Osteoblast (primary cell): ENCODE data around the gene CAMKMT. TPM values are rescaled to one million over a fixed set of nuclear protein-coding genes. Genes with fewer than 3 reads are reported as not detected.
A peak's percentile ranks its signal among the peaks of the same experiment; 100 is the strongest.

Experiments
- DNase-seq: peaks from one replicate; pipeline ENCODE4 v3.0.0; 2011; ENCODE audit warnings: low spot score, mixed read lengths; ENCODE audit not compliant: insufficient read length; ENCODE audit errors: missing footprints
- H2AFZ ChIP-seq: 2 replicates; pipeline ENCODE4 v1.6.0; 2011; ENCODE audit warnings: mild to moderate bottlenecking, low read length
- H3K27ac ChIP-seq: 2 replicates; pipeline ENCODE4 v1.5.1; 2011; ENCODE audit warnings: mild to moderate bottlenecking, low read depth, low read length, moderate library complexity
- H3K27me3 ChIP-seq: 2 replicates; pipeline ENCODE4 v1.6.0; 2012; ENCODE audit warnings: mild to moderate bottlenecking, control low read depth, inconsistent platforms, low read length, moderate library complexity; ENCODE audit not compliant: insufficient read depth
- H3K36me3 ChIP-seq: 2 replicates; pipeline ENCODE4 v1.5.1; 2011; ENCODE audit warnings: mild to moderate bottlenecking, low read length, control low read depth, moderate library complexity; ENCODE audit not compliant: insufficient read depth
- H3K4me1 ChIP-seq: 2 replicates; pipeline ENCODE4 v1.5.1; 2011; ENCODE audit warnings: mild to moderate bottlenecking, low read length, control low read depth, moderate library complexity; ENCODE audit not compliant: insufficient read depth
- H3K4me2 ChIP-seq: 2 replicates; pipeline ENCODE4 v1.6.0; 2011; ENCODE audit warnings: mild to moderate bottlenecking, low read length; ENCODE audit not compliant: insufficient read depth
- H3K4me3 ChIP-seq: fragments of 200-600 bp; sonication (generic); 3 replicates; pipeline ENCODE4 v1.5.1; 2012; ENCODE audit warnings: mild to moderate bottlenecking, low read length, inconsistent platforms; ENCODE audit not compliant: insufficient read depth
- H3K79me2 ChIP-seq: 2 replicates; pipeline ENCODE4 v1.6.0; 2012; ENCODE audit warnings: mild to moderate bottlenecking, low read length, control low read depth, inconsistent platforms; ENCODE audit not compliant: insufficient read depth
- H3K9me3 ChIP-seq: 2 replicates; pipeline ENCODE4 v1.5.1; 2011; ENCODE audit warnings: low read depth, low read length, control low read depth
- H4K20me1 ChIP-seq: 2 replicates; pipeline ENCODE4 v1.6.0; 2012; ENCODE audit warnings: mild to moderate bottlenecking, low read length, control low read depth; ENCODE audit not compliant: insufficient read depth
- total RNA-seq: library from RNA; depleted of rRNA; stranded (reverse); fragments of >200 nt; gene quantifications from 2 replicates; pipeline ENCODE4 v1.2.3, GENCODE V29; 2012
- TF ChIP-seq, protein P1 (sequence below): IDR thresholded peaks from 2 replicates; pipeline ENCODE4 v1.5.1; 2011; ENCODE audit warnings: mild to moderate bottlenecking, low read depth, low read length, moderate library complexity; ENCODE audit errors: extremely low read depth

The CAMKMT gene
- total RNA-seq, 1 donor = 7.2 TPM

GRCh38 chr2:44335806-44336538 is 25.8 kb upstream of the CAMKMT start:
- Histone ChIP-seq H4K20me1 (peaks cover 5% of the 10 kb centered on the region), H3K9me3 (no peaks in the 10 kb centered on the region), H3K27ac (no peak overlapping the region), H3K79me2 (peaks cover 11% of the 10 kb centered on the region), H3K4me1 (no peaks in the 10 kb centered on the region), H3K27me3 (no peaks in the 10 kb centered on the region), H3K36me3 (peaks cover 60% of the 10 kb centered on the region), H3K4me2 (no peak overlapping the region), H2AFZ (no peak overlapping the region), H3K4me3 (no peak overlapping the region)
- TF ChIP-seq, protein P1, sequence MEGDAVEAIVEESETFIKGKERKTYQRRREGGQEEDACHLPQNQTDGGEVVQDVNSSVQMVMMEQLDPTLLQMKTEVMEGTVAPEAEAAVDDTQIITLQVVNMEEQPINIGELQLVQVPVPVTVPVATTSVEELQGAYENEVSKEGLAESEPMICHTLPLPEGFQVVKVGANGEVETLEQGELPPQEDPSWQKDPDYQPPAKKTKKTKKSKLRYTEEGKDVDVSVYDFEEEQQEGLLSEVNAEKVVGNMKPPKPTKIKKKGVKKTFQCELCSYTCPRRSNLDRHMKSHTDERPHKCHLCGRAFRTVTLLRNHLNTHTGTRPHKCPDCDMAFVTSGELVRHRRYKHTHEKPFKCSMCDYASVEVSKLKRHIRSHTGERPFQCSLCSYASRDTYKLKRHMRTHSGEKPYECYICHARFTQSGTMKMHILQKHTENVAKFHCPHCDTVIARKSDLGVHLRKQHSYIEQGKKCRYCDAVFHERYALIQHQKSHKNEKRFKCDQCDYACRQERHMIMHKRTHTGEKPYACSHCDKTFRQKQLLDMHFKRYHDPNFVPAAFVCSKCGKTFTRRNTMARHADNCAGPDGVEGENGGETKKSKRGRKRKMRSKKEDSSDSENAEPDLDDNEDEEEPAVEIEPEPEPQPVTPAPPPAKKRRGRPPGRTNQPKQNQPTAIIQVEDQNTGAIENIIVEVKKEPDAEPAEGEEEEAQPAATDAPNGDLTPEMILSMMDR = no peak
- DNase-seq = no peak

GRCh38 chr2:44342854-44343253 is 18.9 kb upstream of the CAMKMT start:
- Histone ChIP-seq H3K27ac (no peak overlapping the region), H3K79me2 (peaks cover 11% of the 10 kb centered on the region), H4K20me1 (peaks cover 9% of the 10 kb centered on the region), H3K4me3 (no peak overlapping the region), H3K9me3 (no peaks in the 10 kb centered on the region), H3K27me3 (no peaks in the 10 kb centered on the region), H3K36me3 (peaks cover 50% of the 10 kb centered on the region), H3K4me1 (peaks cover 8% of the 10 kb centered on the region), H2AFZ (no peak overlapping the region), H3K4me2 (no peak overlapping the region)
- TF ChIP-seq, protein P1 = no peak
- no peak for DNase-seq

- peaks cover 45% of the 10 kb centered on the region for H3K4me1 ChIP-seq
- H3K4me3 ChIP-seq = no peak overlapping the region
- TF ChIP-seq, protein P1 = no peak
- H3K27me3 ChIP-seq = no peaks in the 10 kb centered on the region
- peak overlapping the region; percentile 61 for H3K4me2 ChIP-seq
- H4K20me1 ChIP-seq = peaks cover 17% of the 10 kb centered on the region
- H2AFZ ChIP-seq = no peak overlapping the region
- H3K27ac ChIP-seq = peak overlapping the region; percentile 55
- peaks cover 27% of the 10 kb centered on the region for H3K79me2 ChIP-seq
- H3K36me3 ChIP-seq = peaks cover 16% of the 10 kb centered on the region
- H3K9me3 ChIP-seq = no peaks in the 10 kb centered on the region
- no peak for DNase-seq
These were observed 14.2 kb upstream of the CAMKMT start for GRCh38 chr2:44347526-44347925.

DNA sequence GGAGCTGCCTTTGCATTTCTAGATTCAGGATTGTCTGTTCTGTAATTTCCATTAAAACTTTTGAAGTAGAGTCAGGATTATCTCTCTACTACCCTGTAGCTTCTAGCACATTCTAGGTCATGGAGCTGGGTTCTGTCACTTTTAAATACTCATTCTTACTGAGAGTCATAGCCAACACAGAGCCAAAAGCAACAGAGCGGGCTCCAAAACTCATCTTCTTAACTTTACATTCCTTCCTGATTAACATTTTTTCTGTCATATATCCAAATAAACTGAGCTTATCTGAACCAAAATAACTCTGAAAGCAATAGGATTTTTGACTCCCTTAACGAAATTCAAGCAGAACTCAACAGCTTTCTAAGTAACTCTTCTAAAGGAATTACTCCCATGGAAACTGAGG is 13.3 kb upstream of the CAMKMT start:
- H3K79me2 ChIP-seq = peaks cover 31% of the 10 kb centered on the region
- no peak overlapping the region for H3K4me3 ChIP-seq
- H3K9me3 ChIP-seq = no peaks in the 10 kb centered on the region
- H3K27me3 ChIP-seq = no peaks in the 10 kb centered on the region
- peak overlapping the region; percentile 61 for H3K4me2 ChIP-seq
- TF ChIP-seq, protein P1 = no peak
- H3K27ac ChIP-seq = peak overlapping the region; percentile 55
- H4K20me1 ChIP-seq = peaks cover 13% of the 10 kb centered on the region
- H2AFZ ChIP-seq = no peak overlapping the region
- peaks cover 49% of the 10 kb centered on the region for H3K4me1 ChIP-seq
- H3K36me3 ChIP-seq = peaks cover 7% of the 10 kb centered on the region
- peak; percentile 65 for DNase-seq
